GM12878 (cell line): Measurements from ENCODE around the gene KCTD14. TPM values are rescaled to one million over a fixed set of nuclear protein-coding genes. Genes with fewer than 3 reads are reported as not detected.

Experiments used
- ATAC-seq: fragments of 200-7000 bp; cut with Tn5 transposase; 3 replicates; pipeline ENCODE4 v1.9.1; 2020; ENCODE audit warnings: mild to moderate bottlenecking, moderate library complexity
- BruUV-seq: library from RNA; stranded (reverse); fragments of 400-500 nt; replicated peaks from 2 replicates; lab custom pipeline; 2021; lab: Mats Ljungman, UMichigan
- CTCF ChIA-PET: fragments of 300-600 bp; sonication (Branson Sonifier 250); formaldehyde crosslinking; extraction: SDS; loops from one replicate; lab custom pipeline; 2021; ENCODE audit warnings: inconsistent platforms; lab: Yijun Ruan, JAX
- POLR2A ChIA-PET: fragments of 350-600 bp; formaldehyde crosslinking; extraction: SDS; loops from one replicate; lab custom pipeline; 2021; ENCODE audit warnings: inconsistent platforms; lab: Charles Lee
- RAD21 ChIA-PET: fragments of 300-600 bp; sonication (Branson Sonifier 250); formaldehyde crosslinking; loops from one replicate; lab custom pipeline; 2023; ENCODE audit warnings: antibody characterized with exemption; ENCODE audit not compliant: unreplicated experiment; lab: Charles Lee
- SMC1A ChIA-PET: fragments of 300-600 bp; sonication (Branson Sonifier 250); formaldehyde crosslinking; loops from one replicate; lab custom pipeline; 2023; ENCODE audit not compliant: unreplicated experiment, uncharacterized antibody; lab: Charles Lee
- DNase-seq: peaks from one replicate; pipeline ENCODE4 v3.0.0-alpha.2; 2011; ENCODE audit warnings: low read depth, low spot score
- FAIRE-seq: peaks from 3 replicates; lab custom pipeline; 2011; peaks lifted over from hg19 to GRCh38; lab: Jason Lieb, UNC
- H2AFZ ChIP-seq: 2 replicates; pipeline ENCODE4 v1.6.0; 2011; ENCODE audit warnings: low read depth, low read length, control low read depth; ENCODE audit not compliant: control insufficient read depth
- H3K27ac ChIP-seq: 2 replicates; pipeline ENCODE4 v1.5.1; 2011; ENCODE audit warnings: control low read depth; ENCODE audit not compliant: control insufficient read depth, insufficient read depth
- H3K27me3 ChIP-seq, 2 experiments: replicated peaks in 1 of 2; 2 replicates each; pipeline versions ENCODE4 v1.6.0 to v1.6.1; 2011; ENCODE audit warnings: low read length in 1 of 2; ENCODE audit not compliant: control insufficient read depth in 2 of 2, insufficient read depth in 2 of 2
- H3K36me3 ChIP-seq, 2 experiments: 2 replicates each; pipeline ENCODE4 v1.5.1; 2011; ENCODE audit warnings: low read length in 1 of 2; ENCODE audit not compliant: control insufficient read depth in 2 of 2, insufficient read depth in 2 of 2
- H3K4me1 ChIP-seq: 2 replicates; pipeline ENCODE4 v1.6.1; 2011; ENCODE audit warnings: mild to moderate bottlenecking, low read length, moderate library complexity, mixed read lengths; ENCODE audit not compliant: control insufficient read depth, insufficient read depth
- H3K4me2 ChIP-seq: 2 replicates; pipeline ENCODE4 v1.6.0; 2011; ENCODE audit warnings: control low read depth; ENCODE audit not compliant: control insufficient read depth, insufficient read depth
- H3K4me3 ChIP-seq: fragments of 200-600 bp; sonication (generic); 2 replicates; pipeline ENCODE4 v1.5.1; 2016
- H3K79me2 ChIP-seq: 2 replicates; pipeline ENCODE4 v1.6.0; 2011; ENCODE audit warnings: low read length; ENCODE audit not compliant: control insufficient read depth, insufficient read depth
- H3K9ac ChIP-seq: 2 replicates; pipeline ENCODE4 v1.8.0; 2011; ENCODE audit warnings: low read length, control low read depth, mixed read lengths; ENCODE audit not compliant: control insufficient read depth, insufficient read depth
- H3K9me3 ChIP-seq: replicated peaks from 3 replicates; pipeline ENCODE4 v1.5.1; 2011; ENCODE audit warnings: mild to moderate bottlenecking, low read length; ENCODE audit not compliant: control insufficient read depth, insufficient read depth
- H4K20me1 ChIP-seq: 2 replicates; pipeline ENCODE4 v1.6.0; 2011; ENCODE audit not compliant: control insufficient read depth, insufficient read depth
- ATF2 ChIP-seq: IDR thresholded peaks from 2 replicates; pipeline ENCODE4 v1.6.1; 2012; ENCODE audit warnings: low read length, inconsistent platforms
- ATF7 ChIP-seq: fragments of 450-650 bp; IDR thresholded peaks from 2 replicates; pipeline ENCODE4 v1.6.1; 2016; ENCODE audit warnings: low read depth, mild to moderate bottlenecking
- BCL11A ChIP-seq: IDR thresholded peaks from 2 replicates; pipeline ENCODE4 v1.6.1; 2011; ENCODE audit warnings: low read depth, low read length
- BRCA1 ChIP-seq: IDR thresholded peaks from 2 replicates; pipeline ENCODE4 v1.6.1; 2011; ENCODE audit warnings: low read depth, low read length, improper control_type of control experiment
- CHD4 ChIP-seq: fragments of 200-600 bp; sonication (generic); IDR thresholded peaks from 2 replicates; pipeline ENCODE4 v1.6.1; 2016; ENCODE audit warnings: mild to moderate bottlenecking
- CUX1 ChIP-seq: IDR thresholded peaks from 2 replicates; pipeline ENCODE4 v1.6.1; 2012; ENCODE audit warnings: improper control_type of control experiment, low read depth, low read length; ENCODE audit not compliant: insufficient replicate concordance
- E4F1 ChIP-seq: fragments of 450-650 bp; IDR thresholded peaks from 2 replicates; pipeline ENCODE4 v1.6.1; 2018; ENCODE audit warnings: borderline replicate concordance, mild to moderate bottlenecking; ENCODE audit not compliant: partially characterized antibody
- GABPA ChIP-seq: IDR thresholded peaks from 2 replicates; pipeline ENCODE4 v1.6.1; 2014; ENCODE audit warnings: antibody characterized with exemption, low read depth, mild to moderate bottlenecking, inconsistent platforms
- MEF2A ChIP-seq: IDR thresholded peaks from 2 replicates; pipeline ENCODE4 v1.6.1; 2011; ENCODE audit warnings: low read depth, mild to moderate bottlenecking, low read length, moderate library complexity; ENCODE audit not compliant: insufficient read depth
- PBX3 ChIP-seq: IDR thresholded peaks from 2 replicates; pipeline ENCODE4 v1.6.1; 2011; ENCODE audit warnings: mild to moderate bottlenecking, low read depth, low read length, moderate library complexity; ENCODE audit not compliant: insufficient replicate concordance
- SMC3 ChIP-seq: IDR thresholded peaks from 2 replicates; pipeline ENCODE4 v1.6.1; 2011; ENCODE audit warnings: low read length, improper control_type of control experiment, borderline replicate concordance
- SRF ChIP-seq, 2 experiments: IDR thresholded peaks; 2 replicates each; pipeline ENCODE4 v1.6.1; 2011; ENCODE audit warnings: low read depth in 2 of 2, low read length in 2 of 2, mild to moderate bottlenecking in 1 of 2, moderate library complexity in 1 of 2
- SUPT20H ChIP-seq: IDR thresholded peaks from 2 replicates; pipeline ENCODE4 v1.6.1; 2011; ENCODE audit warnings: low read depth, mild to moderate bottlenecking, low read length, moderate library complexity, borderline replicate concordance; ENCODE audit not compliant: control insufficient read depth
- TARDBP ChIP-seq: IDR thresholded peaks from 2 replicates; pipeline ENCODE4 v1.6.1; 2016; ENCODE audit warnings: borderline replicate concordance
- WGBS: methylation state at CpG from one replicate; pipeline ENCODE4 v1.1.6; 2016; ENCODE audit warnings: low lambda C conversion rate; ENCODE audit not compliant: insufficient replicate concordance, insufficient coverage; ENCODE audit errors: missing lambda C conversion rate; 5-methylcytosine and 5-hydroxymethylcytosine counted together
- in situ Hi-C: fragments of 300-500 bp; cut with MboI; formaldehyde crosslinking; loops from 9 replicates; pipeline ENCODE4 v1.14.3; 2018; ENCODE audit warnings: mixed read lengths
- intact Hi-C: fragments of 100-400 bp; cut with micrococcal nuclease; formaldehyde crosslinking; loops from one replicate; pipeline ENCODE4 v1.14.2; 2022; ENCODE audit not compliant: unreplicated experiment
- polyA plus RNA-seq, 11 experiments: library from polyadenylated mRNA; depleted of rRNA in 4 of 11; unstranded in 6 of 11; stranded (reverse) in 5 of 11; fragments of >200 nt; fragmentation: Nextera tagmentation in 4 of 11; fragmentation: Illumina TruSeq in 1 of 11; extraction: Ambion mirVana in 4 of 11; extraction: Trizol in 1 of 11; gene quantifications; 1 replicate in 1 of 11; 2 replicates in 10 of 11; pipeline versions ENCODE4 v1.2.1 to v1.2.3, GENCODE V29; 2011 to 2016; ENCODE audit warnings: inconsistent platforms in 2 of 11, missing spikeins in 2 of 11, low read depth in 1 of 11
- total RNA-seq, 4 experiments: library from RNA; depleted of rRNA in 3 of 4; stranded (reverse); fragments of >200 nt in 3 of 4; fragmentation: Illumina TruSeq in 1 of 4; extraction: Trizol in 1 of 4; gene quantifications; 2 replicates each; pipeline versions ENCODE4 v1.2.1 to v1.2.3, GENCODE V29; 2013 to 2021

KCTD14 gene
- total and polyA plus RNA-seq, 10 of the 15 experiments (the other 5 are each of a cell fraction or from before 2014, with no cell fraction given), result 0.11 to 0.63 (median 0.48) TPM

DNA sequence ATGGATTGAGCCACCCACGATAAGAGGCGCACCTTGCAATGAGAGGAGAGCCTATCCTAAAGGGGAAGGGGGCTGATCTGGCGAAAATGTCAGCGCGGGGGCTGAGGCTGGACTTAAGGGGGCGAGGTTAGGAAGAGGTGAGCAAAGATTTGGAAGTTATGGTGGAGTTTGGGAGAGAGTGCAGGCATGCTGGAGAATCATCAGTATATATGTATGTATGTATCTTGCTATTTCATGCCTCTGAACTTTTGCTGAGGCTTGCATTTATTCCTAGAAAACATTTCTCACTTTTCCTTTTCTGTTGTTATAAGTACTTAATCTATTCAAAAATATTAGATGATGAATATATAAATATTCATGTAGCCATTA is 23.4 kb upstream of the KCTD14 start:
- BruUV-seq, result no TSS peak
- peak; percentile 13; the same call in 2 of the 3 replicates for ATAC-seq
- 53% methylated on average over 6 of the region's 6 CpGs for WGBS
- Histone ChIP-seq H3K4me3 (peak overlapping the region; percentile 61; the same call in 1 of the 2 replicates), H4K20me1 (no peaks in the 10 kb centered on the region), H3K27me3 (no peaks in the 10 kb centered on the region), H3K79me2 (no peaks in the 10 kb centered on the region), H3K4me1 (no peaks in the 10 kb centered on the region), H3K9me3 (no peaks in the 10 kb centered on the region), H3K4me2 (peak overlapping the region; percentile 71; the same call in 1 of the 2 replicates), H3K9ac (no peak overlapping the region), H3K27ac (no peak overlapping the region), H2AFZ (peak overlapping the region; percentile 98), H3K36me3 (no peaks in the 10 kb centered on the region)
- FAIRE-seq, result no peak
- in situ Hi-C loops (no loop called here), intact Hi-C loops (loop anchor here (1.0 to 2.0 kb wide), 2 partner anchors 46 to 270 kb away; no protein-coding TSS in a partner anchor)
- TF ChIP-seq SRF (IDR thresholded peaks at IDR 0.05; ENCODE audit: low read depth in 2 of 2, low read length in 2 of 2), result no peak
- TF ChIP-seq E4F1, result no peak
- TF ChIP-seq MEF2A, result no peak
- no peak for TF ChIP-seq CUX1
- TF ChIP-seq TARDBP, result no peak
- TF ChIP-seq BCL11A, result no peak
- TF ChIP-seq BRCA1, result no peak
- no peak for TF ChIP-seq GABPA
- no peak for TF ChIP-seq PBX3
- no peak for TF ChIP-seq ATF2
- TF ChIP-seq SUPT20H, result no peak
- TF ChIP-seq SMC3, result no peak
- no peak for TF ChIP-seq ATF7
- no peak for TF ChIP-seq CHD4
- no peak for DNase-seq
- ChIA-PET SMC1A (interaction anchor here (0.9 to 2.1 kb wide), 8 partner anchors 12 to 520 kb away, joined by 3 to 19 read pairs (median 6); partner anchors contain the start of gene INTS4), POLR2A (no interaction called here), RAD21 (interaction anchor here (1.2 to 2.4 kb wide), 4 partner anchors 45 to 270 kb away, joined by 3 to 15 read pairs (median 9); partner anchors contain the start of gene INTS4), CTCF (interaction anchor here (0.9 to 3.8 kb wide), 25 partner anchors 8 to 518 kb away, joined by 3 to 37 read pairs (median 6); partner anchors contain the start of gene INTS4)
